Measurements from ENCODE around the gene CBLC.

DNA sequence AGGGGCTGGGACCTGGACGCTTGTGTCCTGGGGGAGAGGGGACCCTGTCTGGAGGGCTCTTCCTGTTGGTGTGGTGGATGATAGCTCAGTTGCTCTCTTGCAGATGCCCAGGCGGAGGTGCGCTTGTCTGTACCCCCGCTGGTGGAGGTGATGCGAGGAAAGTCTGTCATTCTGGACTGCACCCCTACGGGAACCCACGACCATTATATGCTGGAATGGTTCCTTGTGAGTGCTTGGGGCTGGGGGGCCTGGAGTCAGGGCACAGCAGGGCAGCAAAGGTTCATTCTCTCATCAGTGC, 33.4 kb downstream of the CBLC start:
- TF ChIP-seq POLR2AphosphoS5 (IDR thresholded peaks at IDR 0.05; ENCODE audit: borderline replicate concordance, low read depth, low read length): no peak
- no peak for TF ChIP-seq EZH2 (IDR thresholded peaks at IDR 0.05)

Measured in SK-N-MC (cell line).